ENCODE results near the gene ABR.

ABR gene

DNA sequence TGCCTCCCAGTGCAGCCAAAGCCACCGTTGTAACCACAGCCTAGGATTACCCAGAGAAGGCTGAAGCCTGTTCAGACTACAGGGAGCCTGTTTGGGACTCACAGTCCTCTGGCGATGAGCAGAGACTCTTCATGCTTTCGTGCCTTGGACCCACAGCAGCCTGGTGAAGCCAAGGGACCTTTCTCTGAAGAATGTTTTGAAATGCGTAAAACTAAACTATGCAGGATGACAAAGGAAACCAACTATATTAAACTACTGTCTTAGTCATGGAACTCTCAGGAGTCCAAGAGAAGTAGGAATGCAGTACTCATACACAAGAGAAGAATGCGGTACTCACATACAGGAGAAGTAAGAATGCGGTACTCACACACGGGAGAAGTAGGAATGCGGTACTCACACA, 20.9 kb downstream of the ABR start:
- DNase-seq (ENCODE audit: low read depth in 1 of 2, low spot score in 1 of 2): no peak
- no peak overlapping the region for H3K4me3 ChIP-seq (replicated peaks; ENCODE audit: insufficient read depth, low read length)
- no peaks in the 10 kb centered on the region for H3K27me3 ChIP-seq (ENCODE audit: insufficient read depth, poor library complexity, severe bottlenecking)
- TF ChIP-seq GABPA (IDR thresholded peaks at IDR 0.05; ENCODE audit: low read depth) (no peak), CTCF (IDR thresholded peaks at IDR 0.05; ENCODE audit: insufficient read depth, low read length) (no peak), SPI1 (IDR thresholded peaks at IDR 0.05; ENCODE audit: borderline replicate concordance, low read depth) (no peak), POLR2AphosphoS5 (IDR thresholded peaks at IDR 0.05; ENCODE audit: low read depth) (no peak), REST (IDR thresholded peaks at IDR 0.05; ENCODE audit: insufficient replicate concordance, low read depth) (no peak)
- H3K27ac ChIP-seq (replicated peaks): no peak overlapping the region

- no peak for DNase-seq (ENCODE audit: low read depth in 1 of 2, low spot score in 1 of 2)
Measured at GRCh38 chr17:1156864-1157263, 22.9 kb downstream of the ABR start.

DNA sequence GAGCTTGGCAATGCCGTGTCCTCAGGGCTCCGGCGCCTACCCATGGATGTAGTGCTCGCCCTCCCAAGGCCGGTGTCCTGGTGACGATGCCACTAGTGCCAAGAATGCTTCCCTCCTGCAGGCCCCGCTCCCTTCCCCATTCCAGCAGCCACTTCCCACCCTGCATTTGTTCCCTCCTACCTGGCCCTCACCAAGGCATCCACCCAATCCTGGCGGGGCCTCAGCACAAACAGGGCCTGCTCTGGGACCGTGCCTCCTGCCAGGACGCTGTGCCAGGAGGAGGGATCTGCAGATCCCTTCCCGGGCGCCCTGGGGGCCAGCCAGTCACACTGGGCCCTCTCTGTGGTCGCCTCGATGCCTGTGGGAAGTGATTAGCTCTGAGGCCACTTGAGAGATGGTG, 25.1 kb downstream of the ABR start:
- Histone ChIP-seq H3K4me3 (replicated peaks; ENCODE audit: insufficient read depth, low read length) (no peak overlapping the region), H3K27me3 (ENCODE audit: insufficient read depth, poor library complexity, severe bottlenecking) (no peaks in the 10 kb centered on the region), H3K27ac (replicated peaks) (no peak overlapping the region)
- TF ChIP-seq GABPA (IDR thresholded peaks at IDR 0.05; ENCODE audit: low read depth): no peak
- TF ChIP-seq SPI1 (IDR thresholded peaks at IDR 0.05; ENCODE audit: borderline replicate concordance, low read depth): no peak
- TF ChIP-seq REST (IDR thresholded peaks at IDR 0.05; ENCODE audit: insufficient replicate concordance, low read depth): no peak
- TF ChIP-seq POLR2AphosphoS5 (IDR thresholded peaks at IDR 0.05; ENCODE audit: low read depth): no peak
- DNase-seq (ENCODE audit: low read depth in 1 of 2, low spot score in 1 of 2): no peak

More at GRCh38 chr17:1156864-1157263, 22.9 kb downstream of the ABR start:
- TF ChIP-seq SPI1 (IDR thresholded peaks at IDR 0.05; ENCODE audit: borderline replicate concordance, low read depth) (no peak), GABPA (IDR thresholded peaks at IDR 0.05; ENCODE audit: low read depth) (no peak), CTCF (IDR thresholded peaks at IDR 0.05; ENCODE audit: insufficient read depth, low read length) (no peak), POLR2AphosphoS5 (IDR thresholded peaks at IDR 0.05; ENCODE audit: low read depth) (no peak), REST (IDR thresholded peaks at IDR 0.05; ENCODE audit: insufficient replicate concordance, low read depth) (no peak)
- no peaks in the 10 kb centered on the region for H3K27me3 ChIP-seq (ENCODE audit: insufficient read depth, poor library complexity, severe bottlenecking)
- H3K4me3 ChIP-seq (replicated peaks; ENCODE audit: insufficient read depth, low read length): no peak overlapping the region
- H3K27ac ChIP-seq (replicated peaks): no peak overlapping the region

All from HL-60 (cell line).